Measurements from ENCODE around the gene SSH2. TPM values are rescaled to one million over a fixed set of nuclear protein-coding genes. Genes with fewer than 3 reads are reported as not detected.

Gene SSH2
- total RNA-seq, 1 experiment from 2014 or later = 14.6 TPM

GRCh38 chr17:29619251-29619650, 310.8 kb downstream of the SSH2 start:
- H3K4me1 ChIP-seq (ENCODE audit: insufficient read depth, low read length) = peaks cover 5% of the 10 kb centered on the region; the same call in 1 of the 2 replicates
- DNase-seq = peak; percentile 81
- H2AK5ac ChIP-seq (ENCODE audit: insufficient read length, low read length) = no peak overlapping the region
- H2BK15ac ChIP-seq (ENCODE audit: low read depth, low read length) = no peak overlapping the region
- H3K4ac ChIP-seq (ENCODE audit: low read depth, low read length) = no peak overlapping the region
- no peaks in the 10 kb centered on the region for H3K79me1 ChIP-seq (ENCODE audit: insufficient read depth, low read depth, low read length, poor library complexity, severe bottlenecking)
- no peak overlapping the region for H3K14ac ChIP-seq (ENCODE audit: insufficient read depth, low read length)
- no peak overlapping the region for H3K4me2 ChIP-seq (ENCODE audit: insufficient read depth, insufficient read length, low read length)
- H2BK120ac ChIP-seq (ENCODE audit: low read depth, low read length, poor library complexity, severe bottlenecking) = no peak overlapping the region
- no peak overlapping the region for H2BK20ac ChIP-seq (ENCODE audit: low read depth, low read length, poor library complexity, severe bottlenecking)
- H4K5ac ChIP-seq (ENCODE audit: insufficient read length, low read depth, low read length) = no peak overlapping the region
- H4K8ac ChIP-seq (replicated peaks; ENCODE audit: insufficient read length, low read depth, low read length) = no peak overlapping the region
- H3K9me3 ChIP-seq (ENCODE audit: control insufficient read depth, low read depth, low read length) = no peaks in the 10 kb centered on the region
- no peak overlapping the region for H3K18ac ChIP-seq (ENCODE audit: insufficient read length, low read depth, low read length)
- H4K20me1 ChIP-seq (ENCODE audit: control insufficient read depth, insufficient read depth, insufficient read length) = no peaks in the 10 kb centered on the region
- Mint-ChIP-seq H3K27me3 (ENCODE audit: low read depth) (peaks cover 88% of the 10 kb centered on the region), H3K4me3 (no peak overlapping the region), H3K9me3 (no peaks in the 10 kb centered on the region), H3K4me1 (peaks cover 45 to 75% of the 10 kb centered on the region in 2 experiments), H3K36me3 (ENCODE audit: insufficient read depth in 1 of 3, low read depth in 3 of 3) (no peaks in the 10 kb centered on the region; a peak in 1 of 7 replicates), H3K27ac (no peak overlapping the region)
- peak; percentile 56 for TF ChIP-seq CTCF (conservative IDR thresholded peaks at IDR 0.05)
- H3K23ac ChIP-seq (ENCODE audit: insufficient read length, low read depth, low read length) = no peak overlapping the region
- no peaks in the 10 kb centered on the region for H3K79me2 ChIP-seq (ENCODE audit: insufficient read depth, low read length)
- no peak overlapping the region for H2BK5ac ChIP-seq (ENCODE audit: insufficient read length, low read length)
- no peak overlapping the region for H2AFZ ChIP-seq (ENCODE audit: low read length)
- H3K27ac ChIP-seq (ENCODE audit: insufficient read length, low read depth, low read length) = no peak overlapping the region
- no peak overlapping the region for H3K9ac ChIP-seq (ENCODE audit: extremely low read depth, insufficient read length, low read length)
- H3T11ph ChIP-seq (ENCODE audit: low read length) = no peak overlapping the region
- peaks cover 11% of the 10 kb centered on the region for H3K27me3 ChIP-seq (ENCODE audit: insufficient read depth, low read length)
- no peak overlapping the region for H2BK12ac ChIP-seq (ENCODE audit: insufficient read length, low read depth, low read length)
- no peak overlapping the region for H3K56ac ChIP-seq (ENCODE audit: insufficient read length, low read depth, low read length)
- H3K23me2 ChIP-seq (ENCODE audit: insufficient read length, low read depth, low read length, poor library complexity, severe bottlenecking) = peaks cover 20% of the 10 kb centered on the region
- no peak overlapping the region for H4K91ac ChIP-seq (ENCODE audit: insufficient read length, low read depth, low read length)

Measured in H9 (cell line).